Astrocyte of the spinal cord (primary cell): Measurements from ENCODE around the gene CCDC50.

Experiments used
- DNase-seq: peaks from one replicate; pipeline ENCODE4 v3.0.0; 2011; ENCODE audit warnings: low read depth, low spot score
- H3K4me3 ChIP-seq: 2 replicates; pipeline ENCODE4 v1.5.1; 2011; ENCODE audit warnings: low read depth, mild to moderate bottlenecking, low read length, moderate library complexity
- in situ Hi-C: cut with HindIII; loops from 2 replicates; pipeline ENCODE4 v1.10.0; 2017; ENCODE audit warnings: low sequenced_read_pairs
- TF ChIP-seq, protein P1 (sequence below): IDR thresholded peaks from 2 replicates; pipeline ENCODE4 v1.5.1; 2012; ENCODE audit warnings: low read depth, mild to moderate bottlenecking, low read length, inconsistent platforms

Gene CCDC50

DNA sequence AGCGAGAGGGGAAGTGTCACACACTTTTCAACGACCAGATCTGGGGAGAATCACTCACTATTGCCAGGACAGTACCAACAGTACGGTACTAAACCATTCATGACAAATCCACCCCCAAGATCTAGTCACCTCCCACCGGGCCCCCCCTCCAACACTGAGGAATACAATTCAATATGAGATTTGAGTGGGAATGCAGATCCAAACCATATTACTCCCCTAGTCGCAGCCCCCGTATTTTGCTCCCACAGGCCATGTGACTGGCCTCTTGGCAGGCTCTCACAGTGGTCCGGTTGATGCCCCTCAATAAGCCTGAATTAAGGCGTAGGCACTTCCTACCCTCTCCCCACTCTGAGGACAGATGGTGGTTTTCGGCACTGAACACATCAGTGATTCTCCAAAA, 86.4 kb downstream of the CCDC50 start:
- no peak overlapping the region for H3K4me3 ChIP-seq
- DNase-seq = no peak
- in situ Hi-C loops = no loop called here
- TF ChIP-seq, protein P1, sequence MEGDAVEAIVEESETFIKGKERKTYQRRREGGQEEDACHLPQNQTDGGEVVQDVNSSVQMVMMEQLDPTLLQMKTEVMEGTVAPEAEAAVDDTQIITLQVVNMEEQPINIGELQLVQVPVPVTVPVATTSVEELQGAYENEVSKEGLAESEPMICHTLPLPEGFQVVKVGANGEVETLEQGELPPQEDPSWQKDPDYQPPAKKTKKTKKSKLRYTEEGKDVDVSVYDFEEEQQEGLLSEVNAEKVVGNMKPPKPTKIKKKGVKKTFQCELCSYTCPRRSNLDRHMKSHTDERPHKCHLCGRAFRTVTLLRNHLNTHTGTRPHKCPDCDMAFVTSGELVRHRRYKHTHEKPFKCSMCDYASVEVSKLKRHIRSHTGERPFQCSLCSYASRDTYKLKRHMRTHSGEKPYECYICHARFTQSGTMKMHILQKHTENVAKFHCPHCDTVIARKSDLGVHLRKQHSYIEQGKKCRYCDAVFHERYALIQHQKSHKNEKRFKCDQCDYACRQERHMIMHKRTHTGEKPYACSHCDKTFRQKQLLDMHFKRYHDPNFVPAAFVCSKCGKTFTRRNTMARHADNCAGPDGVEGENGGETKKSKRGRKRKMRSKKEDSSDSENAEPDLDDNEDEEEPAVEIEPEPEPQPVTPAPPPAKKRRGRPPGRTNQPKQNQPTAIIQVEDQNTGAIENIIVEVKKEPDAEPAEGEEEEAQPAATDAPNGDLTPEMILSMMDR = no peak

GRCh38 chr3:191417457-191417729, 88.2 kb downstream of the CCDC50 start:
- no peak overlapping the region for H3K4me3 ChIP-seq
- in situ Hi-C loops = no loop called here
- TF ChIP-seq, protein P1 = no peak
- no peak for DNase-seq

DNA sequence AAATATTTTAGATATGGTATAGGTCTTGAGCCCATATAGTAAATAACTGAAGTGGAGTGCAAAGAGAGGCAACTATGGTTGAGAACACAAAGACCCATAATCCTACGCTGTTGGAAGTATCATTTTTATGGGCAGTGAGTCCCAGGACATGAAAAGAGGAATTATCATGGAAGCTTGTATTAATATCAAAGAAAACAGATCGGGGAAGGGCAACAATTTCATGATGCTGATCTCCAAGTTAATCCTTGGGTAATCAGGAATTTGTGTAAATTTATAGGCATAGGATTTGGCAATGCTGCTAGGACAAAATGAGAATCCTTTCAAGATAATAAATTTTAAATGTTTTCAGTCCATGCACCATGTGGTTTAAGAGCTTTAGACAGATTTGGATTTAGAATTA, 91.6 kb downstream of the CCDC50 start:
- in situ Hi-C loops = no loop called here

DNA sequence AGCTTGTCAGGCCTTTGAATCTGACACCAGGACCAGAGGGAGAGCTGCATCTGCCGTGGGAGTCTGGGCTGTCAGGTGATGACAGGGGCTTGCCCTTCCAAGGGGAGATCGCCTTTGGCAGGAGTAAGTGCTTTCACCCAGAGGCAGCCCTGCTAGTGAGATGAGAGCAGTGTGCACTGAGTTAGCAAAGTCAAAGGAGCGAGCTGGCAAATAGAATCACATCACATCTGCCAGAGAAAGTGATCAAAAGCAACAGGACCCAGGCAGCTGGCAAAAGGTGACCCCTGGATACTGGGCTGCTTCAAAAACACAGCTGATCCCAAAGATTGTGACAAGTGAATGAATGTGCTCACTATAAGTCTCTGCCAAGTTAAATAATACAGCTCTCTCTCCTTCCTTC, 95.7 kb downstream of the CCDC50 start:
- in situ Hi-C loops = no loop called here
- H3K4me3 ChIP-seq = no peak overlapping the region
- no peak for DNase-seq
- TF ChIP-seq, protein P1 = no peak

More for the DNA sequence above, 91.6 kb downstream of the CCDC50 start:
- DNase-seq = no peak
- TF ChIP-seq, protein P1 = no peak
- no peak overlapping the region for H3K4me3 ChIP-seq

DNA sequence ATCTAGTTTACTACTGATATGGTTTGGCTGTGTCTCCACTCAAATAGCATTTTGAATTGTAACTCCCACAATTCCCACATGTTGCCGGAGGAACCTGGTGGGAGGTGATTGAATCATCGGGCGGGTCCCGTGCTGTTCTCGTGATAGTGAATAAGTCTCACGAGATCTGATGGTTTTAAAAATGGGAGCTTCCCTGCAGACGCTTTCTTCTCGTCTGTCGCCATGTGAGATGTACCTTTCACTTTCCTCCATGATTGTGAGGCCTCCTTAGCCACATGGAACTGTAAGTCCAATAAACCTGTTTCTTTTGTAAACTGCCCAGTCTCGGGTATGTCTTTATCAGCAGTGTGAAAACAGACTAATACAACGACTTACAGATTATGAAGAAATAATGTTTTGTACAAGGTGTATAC, 96.1 kb downstream of the CCDC50 start:
- TF ChIP-seq, protein P1 = no peak
- in situ Hi-C loops = no loop called here
- H3K4me3 ChIP-seq = no peak overlapping the region
- DNase-seq = no peak

DNA sequence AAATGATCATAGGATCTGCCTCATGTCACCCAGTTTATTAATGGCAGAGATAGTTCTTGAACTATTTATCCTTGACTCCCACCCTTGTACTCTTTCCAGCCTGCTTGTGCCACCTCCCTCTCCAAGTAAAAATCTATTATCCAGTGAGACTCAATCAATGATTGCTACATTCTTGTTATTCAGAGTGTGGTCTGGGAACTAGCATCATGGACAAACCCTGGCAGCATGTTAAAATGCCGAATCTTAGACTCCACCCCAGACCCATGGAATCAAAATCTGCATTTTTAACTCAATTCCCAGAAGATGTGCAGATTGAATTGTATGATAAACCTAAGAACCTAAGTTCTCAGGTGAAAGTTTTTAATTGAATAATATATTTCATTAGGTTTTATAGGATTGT, 97.1 kb downstream of the CCDC50 start:
- TF ChIP-seq, protein P1 = no peak
- DNase-seq = no peak
- H3K4me3 ChIP-seq = no peak overlapping the region
- in situ Hi-C loops = no loop called here

DNA sequence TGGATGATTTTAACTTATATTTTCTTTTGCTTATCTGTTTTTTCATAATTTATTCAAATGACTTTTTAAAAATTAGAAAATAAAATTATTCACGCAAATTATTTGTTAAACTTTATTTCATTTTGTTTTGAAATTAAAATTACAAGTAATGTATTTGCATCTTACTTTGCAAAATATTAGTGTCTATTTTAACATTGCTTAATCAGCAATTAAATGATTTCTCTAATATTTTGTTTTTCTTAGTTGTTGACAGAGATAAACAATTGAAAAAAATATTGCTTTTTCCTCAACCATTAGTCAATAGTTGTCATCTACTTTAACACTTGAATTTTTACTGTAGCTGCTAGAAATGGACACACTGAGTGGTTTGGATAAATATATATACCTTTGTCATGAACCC, 99.0 kb downstream of the CCDC50 start:
- H3K4me3 ChIP-seq = no peak overlapping the region
- TF ChIP-seq, protein P1 = no peak
- in situ Hi-C loops = no loop called here
- DNase-seq = no peak
